ENCODE data around the gene WDR48. TPM values are rescaled to one million over a fixed set of nuclear protein-coding genes. Genes with fewer than 3 reads are reported as not detected.

The WDR48 gene
- total RNA-seq, 4 donors from 2014 or later, result 26.1 to 37.0 (median 34.2) TPM

GRCh38 chr3:39021029-39021428, 30.8 kb upstream of the WDR48 start:
- no peak for TF ChIP-seq CTCF (IDR thresholded peaks at IDR 0.05; ENCODE audit: low read depth)

GRCh38 chr3:39021465-39022285, 30.1 kb upstream of the WDR48 start:
- TF ChIP-seq CTCF (IDR thresholded peaks at IDR 0.05; ENCODE audit: low read depth), result no peak

- no peak for TF ChIP-seq CTCF (IDR thresholded peaks at IDR 0.05; ENCODE audit: low read depth)
Observed at GRCh38 chr3:39022286-39022630, 29.6 kb upstream of the WDR48 start.

DNA sequence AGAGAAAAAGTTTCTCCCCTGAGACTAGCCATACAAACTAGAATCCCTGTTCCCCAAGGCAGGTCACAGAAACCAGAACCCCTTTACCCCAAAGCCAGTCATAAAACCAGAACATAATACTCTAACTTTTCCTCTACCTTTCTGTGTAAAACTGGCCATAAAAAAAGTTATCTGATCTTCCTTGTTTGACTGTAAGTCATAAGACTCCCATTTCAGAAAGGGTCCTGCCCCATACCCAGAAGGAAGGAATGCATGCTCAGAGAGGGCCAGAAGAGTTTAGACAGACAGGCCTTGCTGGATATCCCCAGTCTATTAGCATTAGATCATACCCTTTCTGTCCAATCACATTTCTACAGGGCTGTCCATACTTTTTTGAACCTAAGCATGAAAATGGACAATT, 27.3 kb upstream of the WDR48 start:
- TF ChIP-seq CTCF (IDR thresholded peaks at IDR 0.05; ENCODE audit: low read depth), result no peak

GRCh38 chr3:39025222-39025970, 26.4 kb upstream of the WDR48 start:
- TF ChIP-seq CTCF (IDR thresholded peaks at IDR 0.05; ENCODE audit: low read depth), result no peak

DNA sequence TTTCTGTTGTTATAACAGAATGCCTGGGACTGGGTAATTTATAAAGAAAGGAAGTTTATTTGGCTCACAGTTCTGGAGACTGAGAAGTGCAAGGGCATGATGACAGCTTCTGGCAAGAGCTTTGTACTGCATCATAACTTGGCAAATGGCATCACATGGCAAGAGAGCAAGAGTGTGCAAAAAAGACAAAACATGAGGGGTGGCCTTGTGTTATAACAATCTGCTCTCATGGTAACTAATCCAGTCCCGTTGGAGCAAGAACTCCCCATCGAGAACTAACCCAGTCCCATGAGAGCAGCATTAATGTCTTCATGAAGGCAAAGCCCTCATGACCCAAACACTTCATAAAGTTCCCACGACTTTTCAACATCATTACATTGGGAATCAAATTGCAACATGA, 23.3 kb upstream of the WDR48 start:
- TF ChIP-seq CTCF (IDR thresholded peaks at IDR 0.05; ENCODE audit: low read depth), result no peak

- TF ChIP-seq CTCF (IDR thresholded peaks at IDR 0.05; ENCODE audit: low read depth), result no peak
Observed at GRCh38 chr3:39029556-39029955, 22.3 kb upstream of the WDR48 start.

Data from subcutaneous adipose tissue (tissue), 4 donors.